Activated T-helper 2 cell treated with anti-CD3 and anti-CD28 coated beads, Interferon-gamma antibody, Interleukin-2, Interleukin-4, amounts not matched to agents 10 μg/mL and 5 μg/mL and 100 μg/mL, durations not matched to agents 14 hours and 24 hours and 36 hours (primary cell): ENCODE data around the gene SHMT1. TPM values are rescaled to one million over a fixed set of nuclear protein-coding genes. Genes with fewer than 3 reads are reported as not detected.
"Not testable (repeated sequence)": the region's sequence is repeated elsewhere in the genome, so short reads cannot be mapped to it uniquely, and the experiment has no call there.

Experiments
- DNase-seq: peaks from one replicate; pipeline ENCODE4 v3.0.0; 2021; ENCODE audit warnings: low spot score
- H3K27ac Mint-ChIP-seq: one replicate; pipeline ENCODE4 v1.8.0; 2021; ENCODE audit warnings: mixed read lengths
- H3K27me3 Mint-ChIP-seq: one replicate; pipeline ENCODE4 v1.8.0; 2021; ENCODE audit warnings: low read depth, mixed read lengths
- H3K36me3 Mint-ChIP-seq: one replicate; pipeline ENCODE4 v1.8.0; 2021; ENCODE audit warnings: low read depth, mixed read lengths
- H3K4me1 Mint-ChIP-seq: one replicate; pipeline ENCODE4 v1.8.0; 2021; ENCODE audit warnings: low read depth, mixed read lengths
- H3K4me3 Mint-ChIP-seq: one replicate; pipeline ENCODE4 v1.8.0; 2021; ENCODE audit warnings: low read depth, mild to moderate bottlenecking, moderate library complexity, mixed read lengths
- H3K9me3 Mint-ChIP-seq: one replicate; pipeline ENCODE4 v1.8.0; 2021; ENCODE audit warnings: mixed read lengths
- intact Hi-C: fragments of 100-400 bp; cut with micrococcal nuclease; formaldehyde crosslinking; loops from one replicate; pipeline ENCODE4 v1.15.1; 2023
- total RNA-seq: library from RNA; stranded (reverse); gene quantifications from 2 replicates; pipeline ENCODE4 v1.2.3, GENCODE V29; 2022

The SHMT1 gene
- total RNA-seq, result 60.3 and 65.7 TPM in 2 replicates

DNA sequence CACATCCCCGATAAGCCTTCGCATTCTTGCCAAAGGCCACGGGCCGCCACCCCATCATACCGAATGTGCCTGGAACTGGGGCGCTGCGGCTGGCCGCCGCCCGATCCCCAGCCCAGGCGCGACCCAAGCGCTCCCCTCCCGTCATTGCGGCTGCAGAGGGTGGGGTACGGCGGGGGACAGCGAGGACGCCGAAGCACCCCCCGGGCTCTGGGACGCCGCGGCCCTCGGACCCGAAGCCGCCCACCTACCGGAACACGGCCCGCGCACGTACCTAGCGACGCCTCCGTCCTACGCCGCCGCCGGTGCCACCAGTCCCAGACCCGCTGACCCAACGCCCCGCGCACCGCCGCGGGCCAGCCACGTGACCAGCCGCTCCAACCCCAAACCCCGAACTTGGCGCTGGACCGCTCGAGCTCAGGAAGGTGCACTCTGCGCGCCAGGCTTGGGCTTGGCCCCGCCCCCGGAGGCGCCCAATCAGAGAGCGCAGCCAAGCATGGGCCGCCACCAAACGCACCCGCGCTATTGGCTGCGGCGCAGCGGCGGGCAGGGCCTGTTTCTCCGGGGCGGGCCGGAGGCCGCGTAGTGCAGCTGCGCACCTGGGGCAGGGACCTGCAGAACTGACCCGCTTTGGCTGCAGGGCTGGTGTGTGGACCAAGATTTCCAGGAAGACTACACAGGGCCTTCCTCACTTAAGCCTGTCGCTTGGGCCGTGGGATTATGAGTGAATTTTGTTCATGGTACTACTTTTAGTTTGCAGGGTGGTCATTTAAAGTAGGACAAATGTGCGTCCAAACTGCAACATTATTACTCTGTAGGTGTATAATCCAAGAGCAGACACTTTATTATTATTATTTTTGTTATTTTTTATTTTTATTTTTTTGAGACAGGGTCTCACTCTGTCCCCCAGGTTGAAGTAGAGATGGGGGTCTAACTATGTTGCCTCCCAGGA, at the start of gene SHMT1:
TSS of gene SHMT1 (minus strand) at position 450 of the 949 bp plus-strand sequence. CDS start 7,569 bp downstream, outside the sequence.
- intact Hi-C loops, result no loop called here
- H3K27me3 Mint-ChIP-seq, result no peaks in the 10 kb centered on the region
- no peaks in the 10 kb centered on the region for H3K9me3 Mint-ChIP-seq
- H3K4me3 Mint-ChIP-seq, result peak within 1 kb of the TSS; percentile 91
- peaks cover 10% of the 10 kb centered on the region for H3K36me3 Mint-ChIP-seq
- H3K27ac Mint-ChIP-seq, result peak within 1 kb of the TSS; percentile 84
- peak; percentile 91 for DNase-seq
- peaks cover 12% of the 10 kb centered on the region for H3K4me1 Mint-ChIP-seq

DNA sequence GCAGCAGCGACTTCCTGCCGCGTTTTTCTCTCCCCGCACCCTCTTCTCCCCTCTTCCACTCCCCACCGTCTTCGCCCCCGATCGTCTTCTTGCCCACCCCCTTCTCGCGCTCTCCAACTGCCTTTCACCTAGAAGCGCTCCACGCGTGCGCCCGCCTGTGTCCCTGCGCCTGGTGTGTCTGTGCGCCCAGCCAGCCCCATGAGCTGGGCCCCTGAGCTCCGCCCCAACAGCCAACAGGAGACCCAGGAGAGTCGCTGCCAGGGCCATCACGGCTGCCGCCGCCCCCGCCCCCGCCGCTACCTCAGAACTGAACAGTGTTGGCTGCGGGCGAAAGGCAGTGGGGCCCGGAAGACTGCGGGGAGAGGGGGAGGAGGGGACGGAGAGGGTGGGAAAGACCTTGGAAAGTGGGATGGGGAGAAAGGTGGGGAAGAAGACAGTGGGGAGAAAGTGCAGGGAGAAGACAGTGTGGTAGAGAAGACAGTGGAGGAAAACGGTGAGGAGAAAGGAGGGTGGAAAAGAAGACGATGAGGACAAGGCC, 48.7 kb upstream of the SHMT1 start:
- H3K27ac Mint-ChIP-seq, DNase-seq, intact Hi-C loops, H3K4me3 Mint-ChIP-seq, H3K36me3 Mint-ChIP-seq, H3K27me3 Mint-ChIP-seq, H3K9me3 Mint-ChIP-seq: not testable (repeated sequence)
- H3K4me1 Mint-ChIP-seq, result peaks cover 18% of the 10 kb centered on the region

DNA sequence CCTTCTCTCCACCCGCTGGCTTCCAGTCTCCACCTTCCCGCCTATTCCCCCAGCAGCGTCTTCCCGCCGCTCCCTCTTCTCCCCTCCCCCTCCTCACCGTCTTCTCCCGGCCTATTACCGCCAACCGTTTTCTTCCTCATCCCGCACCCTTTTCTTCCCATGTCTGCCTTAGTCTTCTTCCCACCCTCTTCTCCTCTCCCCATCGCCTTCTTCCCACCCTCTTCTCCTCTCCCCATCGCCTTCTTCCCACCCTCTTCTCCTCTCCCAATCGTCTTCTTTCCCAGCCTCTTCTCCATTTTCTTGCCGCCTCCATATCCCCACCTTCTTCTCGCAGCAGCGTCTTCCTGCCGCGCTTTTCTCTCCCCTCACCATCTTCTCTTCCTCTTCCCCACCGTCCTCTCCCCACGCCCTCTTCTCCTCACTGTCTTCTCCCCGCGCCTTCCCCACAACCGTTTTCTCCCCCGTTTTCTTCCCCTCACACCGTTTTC, 48.1 kb upstream of the SHMT1 start:
- H3K9me3 Mint-ChIP-seq, intact Hi-C loops, H3K36me3 Mint-ChIP-seq, DNase-seq, H3K27me3 Mint-ChIP-seq: not testable (repeated sequence)
- peak overlapping the region; percentile 90 for H3K27ac Mint-ChIP-seq
- peaks cover 18% of the 10 kb centered on the region for H3K4me1 Mint-ChIP-seq
- H3K4me3 Mint-ChIP-seq, result peak overlapping the region; percentile 98

DNA sequence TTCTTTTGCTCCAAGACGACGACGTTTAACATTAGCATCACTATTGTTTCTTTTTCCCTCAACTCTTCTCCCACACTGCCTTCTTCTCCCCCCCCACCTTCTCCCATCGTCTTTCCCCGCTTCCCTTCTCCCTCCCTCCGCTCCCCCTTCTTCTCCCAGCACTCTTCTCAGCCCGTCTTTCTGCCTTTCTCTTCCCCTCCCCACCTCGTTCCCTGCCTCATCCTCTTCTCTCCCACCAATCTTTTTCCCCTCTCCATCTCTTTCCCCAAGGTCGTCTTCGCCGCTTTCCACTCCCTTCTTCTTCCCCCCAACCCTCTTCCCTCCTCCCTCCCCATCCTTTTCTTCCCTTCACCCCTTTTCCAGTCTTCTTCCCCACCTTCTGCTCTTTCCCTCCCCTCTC, 47.4 kb upstream of the SHMT1 start:
- DNase-seq, H3K9me3 Mint-ChIP-seq, intact Hi-C loops, H3K36me3 Mint-ChIP-seq, H3K27me3 Mint-ChIP-seq: not testable (repeated sequence)
- Mint-ChIP-seq H3K27ac (peak overlapping the region; percentile 50), H3K4me1 (peaks cover 18% of the 10 kb centered on the region), H3K4me3 (peak overlapping the region; percentile 98)

DNA sequence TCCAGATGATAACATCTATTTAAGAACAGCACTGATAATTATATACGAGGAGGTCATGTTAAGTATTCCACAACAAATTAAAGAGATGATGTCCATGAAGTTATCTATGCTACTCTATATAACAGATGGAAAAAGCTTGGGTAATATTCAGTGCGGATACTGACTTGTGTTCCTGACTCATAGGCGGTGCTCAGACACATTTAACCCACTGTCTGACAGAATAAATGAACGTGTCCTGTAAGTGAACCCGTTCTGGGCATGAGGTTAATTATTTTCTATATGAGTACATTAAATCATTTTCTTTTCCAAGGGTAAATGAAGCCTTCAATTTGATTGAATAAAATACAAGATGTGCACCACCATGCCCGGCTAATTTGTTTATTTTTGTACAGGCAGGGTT, 46.0 kb upstream of the SHMT1 start:
- H3K27me3 Mint-ChIP-seq, intact Hi-C loops, H3K36me3 Mint-ChIP-seq, DNase-seq, H3K9me3 Mint-ChIP-seq: not testable (repeated sequence)
- H3K4me1 Mint-ChIP-seq, result peaks cover 18% of the 10 kb centered on the region
- peak overlapping the region; percentile 3 for H3K27ac Mint-ChIP-seq
- peak overlapping the region; percentile 34 for H3K4me3 Mint-ChIP-seq

DNA sequence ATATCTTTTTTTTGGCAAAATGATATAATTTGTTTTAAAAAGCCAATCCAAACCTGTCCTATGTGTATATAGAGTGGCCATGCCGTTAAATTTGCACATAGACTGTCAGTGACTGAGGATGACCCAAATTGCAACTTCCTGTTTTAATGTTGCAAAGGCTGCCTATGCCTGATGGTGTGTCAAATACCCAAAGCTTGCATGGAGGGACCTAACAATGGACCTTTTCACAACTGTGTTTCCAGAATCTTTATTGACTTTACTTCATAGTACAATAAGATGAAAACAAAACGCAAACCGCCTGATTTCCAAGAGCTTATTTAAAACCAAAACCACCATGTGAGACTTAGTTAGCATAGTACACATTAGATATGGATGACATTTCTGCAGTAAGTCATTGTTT, 45.6 kb upstream of the SHMT1 start:
- intact Hi-C loops, DNase-seq, H3K36me3 Mint-ChIP-seq, H3K9me3 Mint-ChIP-seq, H3K27me3 Mint-ChIP-seq: not testable (repeated sequence)
- peaks cover 18% of the 10 kb centered on the region for H3K4me1 Mint-ChIP-seq
- peak overlapping the region; percentile 34 for H3K4me3 Mint-ChIP-seq
- H3K27ac Mint-ChIP-seq, result peak overlapping the region; percentile 3

DNA sequence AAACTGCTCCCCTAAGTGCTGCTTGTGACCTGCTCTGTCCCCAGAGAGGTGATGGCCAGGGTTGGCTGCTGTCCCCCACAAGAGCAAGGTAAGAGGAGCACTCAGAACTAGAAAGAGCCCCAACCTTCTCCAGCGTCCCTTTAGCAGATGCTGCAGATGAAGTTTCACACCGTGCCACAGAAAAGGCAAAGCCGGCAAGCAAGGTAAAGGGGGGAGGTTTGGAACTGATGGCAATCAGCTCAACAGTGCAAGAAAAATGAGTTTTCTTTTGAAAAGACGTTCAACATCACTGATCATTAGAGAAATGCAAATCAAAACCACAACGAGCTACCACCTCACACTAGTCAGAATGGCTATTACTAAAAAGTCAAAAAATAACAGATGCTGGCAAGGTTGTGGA, 40.3 kb upstream of the SHMT1 start:
- H3K36me3 Mint-ChIP-seq, DNase-seq, H3K4me1 Mint-ChIP-seq, H3K27ac Mint-ChIP-seq, intact Hi-C loops, H3K9me3 Mint-ChIP-seq, H3K4me3 Mint-ChIP-seq, H3K27me3 Mint-ChIP-seq: not testable (repeated sequence)

DNA sequence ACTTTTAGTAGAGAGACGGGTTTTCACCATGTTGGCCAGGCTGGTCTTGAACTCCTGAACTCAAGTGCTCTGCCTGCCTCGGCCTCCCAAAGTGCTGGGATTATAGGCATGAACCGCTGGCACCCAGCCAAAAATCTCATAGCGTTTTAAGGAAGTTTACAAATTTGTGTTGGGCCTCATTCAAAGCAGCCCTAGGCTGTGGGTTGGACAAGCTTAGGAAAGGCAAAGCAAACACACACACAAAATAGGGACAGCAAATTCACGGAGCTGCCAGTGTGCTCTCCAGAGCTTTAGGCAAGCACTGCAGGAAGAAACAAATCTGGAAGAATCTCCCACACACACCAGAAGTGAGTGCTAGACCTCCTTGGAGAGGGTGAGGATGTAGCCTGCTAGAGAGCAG, 39.8 kb upstream of the SHMT1 start:
- DNase-seq, H3K27me3 Mint-ChIP-seq, intact Hi-C loops, H3K27ac Mint-ChIP-seq, H3K36me3 Mint-ChIP-seq, H3K4me1 Mint-ChIP-seq, H3K9me3 Mint-ChIP-seq, H3K4me3 Mint-ChIP-seq: not testable (repeated sequence)

DNA sequence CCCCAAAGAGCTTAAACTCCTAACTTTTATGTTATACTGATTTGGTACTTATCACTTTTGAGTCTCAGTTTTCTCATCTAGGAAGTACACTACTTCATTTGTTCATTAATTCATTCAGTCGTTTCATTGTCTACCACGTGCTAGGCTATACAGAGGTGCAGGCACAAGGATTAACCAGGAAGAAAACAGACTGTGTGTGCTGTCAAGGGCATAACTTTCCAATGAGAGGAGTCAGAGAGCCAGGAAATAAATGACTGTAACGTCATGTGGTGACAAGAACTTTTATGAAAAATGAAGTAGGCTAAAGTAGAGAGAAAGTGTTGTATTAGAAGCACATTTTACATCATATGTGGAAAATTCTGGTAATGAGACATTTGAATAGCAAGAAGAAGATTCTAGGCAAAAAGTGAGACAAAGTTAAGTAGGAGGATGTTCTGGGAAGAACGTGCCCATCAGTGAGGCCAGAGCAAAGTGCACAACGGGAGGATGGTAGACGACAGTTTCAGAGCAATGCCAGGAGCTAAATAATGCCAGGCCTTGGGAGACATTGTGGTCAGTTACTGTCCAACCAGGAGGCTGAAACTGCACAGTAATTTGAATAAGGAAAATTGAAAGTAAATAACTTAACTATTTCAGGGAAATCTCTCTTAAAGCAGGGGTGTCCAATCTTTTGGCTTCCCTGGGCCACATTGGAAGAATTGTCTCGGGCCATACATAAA, 38.7 kb upstream of the SHMT1 start:
- H3K9me3 Mint-ChIP-seq, DNase-seq: not testable (repeated sequence)

DNA sequence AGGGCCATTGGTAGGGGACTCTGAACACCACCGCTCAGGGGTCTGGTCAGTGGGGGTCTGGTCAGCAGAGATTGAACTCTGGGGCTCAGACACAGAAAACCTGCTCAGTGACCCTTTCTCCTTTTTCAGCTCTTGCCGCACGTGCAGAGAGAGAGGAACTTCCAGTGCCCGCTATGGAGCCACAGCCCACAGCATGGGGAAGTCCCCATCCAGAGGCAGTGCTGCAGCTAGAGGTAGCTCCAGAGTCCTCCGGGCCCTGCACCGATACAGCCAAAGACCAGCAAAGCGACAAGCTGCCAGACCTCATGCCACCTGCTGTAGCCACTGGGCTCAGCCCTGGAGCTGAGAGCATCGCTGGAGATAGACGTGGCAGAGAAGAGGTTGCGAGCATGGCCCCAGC, 25.4 kb upstream of the SHMT1 start:
- DNase-seq, H3K36me3 Mint-ChIP-seq, H3K9me3 Mint-ChIP-seq, H3K4me1 Mint-ChIP-seq, H3K27me3 Mint-ChIP-seq, intact Hi-C loops, H3K4me3 Mint-ChIP-seq, H3K27ac Mint-ChIP-seq: not testable (repeated sequence)

More for the DNA sequence above, 38.7 kb upstream of the SHMT1 start:
- H3K4me3 Mint-ChIP-seq, H3K27ac Mint-ChIP-seq, H3K4me1 Mint-ChIP-seq, intact Hi-C loops, H3K36me3 Mint-ChIP-seq, H3K27me3 Mint-ChIP-seq: not testable (repeated sequence)

DNA sequence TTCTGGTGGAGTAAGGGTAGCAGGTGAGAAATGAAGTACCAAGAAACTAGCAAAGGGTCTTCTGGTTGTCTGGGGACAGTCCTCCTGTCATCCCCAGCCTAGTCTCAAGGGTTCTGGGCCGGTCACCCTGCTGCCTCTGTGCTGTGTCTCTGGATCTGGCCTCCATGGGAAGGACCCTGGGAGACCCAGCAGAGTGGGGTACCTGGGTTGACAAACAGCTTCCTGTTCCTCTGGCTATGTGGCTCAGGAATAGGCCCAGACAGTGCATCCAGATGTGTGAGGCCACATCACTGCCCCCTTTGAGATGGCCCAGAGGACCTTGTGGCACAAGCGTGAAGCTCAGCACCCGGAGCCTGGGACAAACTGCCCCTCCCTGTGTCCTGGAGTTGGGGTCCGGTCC, 24.9 kb upstream of the SHMT1 start:
- not testable (repeated sequence) for DNase-seq

DNA sequence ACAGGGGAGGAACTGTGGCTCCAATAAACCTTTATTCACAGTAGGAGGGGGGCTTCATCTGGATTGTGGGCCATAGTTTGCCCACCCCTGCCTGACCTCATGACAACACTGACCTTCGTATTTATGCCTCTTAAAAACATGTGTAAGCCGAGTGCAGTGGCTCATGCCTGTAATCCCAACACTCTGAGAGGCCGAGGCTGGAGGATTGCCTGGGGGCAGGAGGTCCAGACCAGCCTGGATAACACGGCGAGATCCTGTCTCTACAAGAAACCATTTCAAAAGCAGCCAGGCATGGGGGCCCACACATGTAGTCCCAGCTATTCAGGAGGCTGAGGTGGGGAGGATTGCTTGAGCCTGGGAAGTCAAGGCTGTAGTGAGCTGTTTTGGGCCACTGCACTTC, 24.2 kb upstream of the SHMT1 start:
- intact Hi-C loops, H3K4me1 Mint-ChIP-seq, H3K27ac Mint-ChIP-seq, DNase-seq, H3K9me3 Mint-ChIP-seq, H3K4me3 Mint-ChIP-seq, H3K36me3 Mint-ChIP-seq: not testable (repeated sequence)
- H3K27me3 Mint-ChIP-seq, result peaks cover 11% of the 10 kb centered on the region

More for the DNA sequence above, 24.9 kb upstream of the SHMT1 start:
- H3K36me3 Mint-ChIP-seq, H3K27ac Mint-ChIP-seq, intact Hi-C loops, H3K4me1 Mint-ChIP-seq, H3K4me3 Mint-ChIP-seq, H3K9me3 Mint-ChIP-seq: not testable (repeated sequence)
- peaks cover 11% of the 10 kb centered on the region for H3K27me3 Mint-ChIP-seq

DNA sequence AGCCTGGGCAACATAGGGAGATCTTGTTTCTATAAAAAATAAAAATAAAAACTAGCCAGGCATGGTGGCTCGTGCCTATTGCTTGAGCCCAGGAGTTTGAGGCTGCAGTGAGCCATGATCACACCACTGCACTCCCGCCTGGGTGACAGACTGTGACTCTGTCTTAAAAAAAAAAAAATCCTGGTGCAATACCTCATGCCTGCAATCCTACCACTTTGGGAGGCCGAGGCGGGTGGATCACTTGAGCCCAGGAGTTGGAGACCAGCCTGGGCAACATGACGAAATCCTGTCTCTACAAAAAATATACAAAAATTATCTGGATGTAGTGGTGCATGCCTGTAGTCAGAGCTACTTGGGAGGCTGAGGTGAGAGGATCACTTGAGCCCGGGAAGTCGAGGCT, 20.9 kb upstream of the SHMT1 start:
- H3K4me3 Mint-ChIP-seq, H3K9me3 Mint-ChIP-seq, H3K27ac Mint-ChIP-seq, H3K36me3 Mint-ChIP-seq, intact Hi-C loops, DNase-seq, H3K4me1 Mint-ChIP-seq: not testable (repeated sequence)
- peaks cover 21% of the 10 kb centered on the region for H3K27me3 Mint-ChIP-seq
